ENCODE results near the gene CDC7.
A peak's percentile ranks its signal among the peaks of the same experiment; 100 is the strongest.
"Not testable (repeated sequence)": the region's sequence is repeated elsewhere in the genome, so short reads cannot be mapped to it uniquely, and the experiment has no call there.

CDC7 gene
- total RNA-seq = 9.4 to 16.6 reads per million in 2 donors

GRCh38 chr1:91500756-91501522, at the start of gene CDC7:
Gene CDC7, plus strand, starts transcription at chr1:91500851. Its CDS starts 866 bp downstream, at chr1:91501717.
- DNase-seq = peak; percentile 71

- no peak for DNase-seq
Measured at GRCh38 chr1:91454136-91454535, 46.5 kb upstream of the CDC7 start.

GRCh38 chr1:91455334-91455733, 45.3 kb upstream of the CDC7 start:
- no peak for DNase-seq

- no peak for DNase-seq
Measured at GRCh38 chr1:91455896-91456295, 44.8 kb upstream of the CDC7 start.

GRCh38 chr1:91465350-91465749, 35.3 kb upstream of the CDC7 start:
- not testable (repeated sequence) for DNase-seq

- no peak for DNase-seq
Measured at GRCh38 chr1:91476533-91477217, 24.0 kb upstream of the CDC7 start.

GRCh38 chr1:91487469-91487868, 13.2 kb upstream of the CDC7 start:
- no peak for DNase-seq

GRCh38 chr1:91490501-91490900, 10.2 kb upstream of the CDC7 start:
- no peak for DNase-seq

- DNase-seq = no peak
Measured at GRCh38 chr1:91498035-91498434, 2.6 kb upstream of the CDC7 start.

GRCh38 chr1:91498498-91499245, 2.0 kb upstream of the CDC7 start:
- DNase-seq = no peak

- no peak for DNase-seq
Measured at GRCh38 chr1:91499346-91499745, 1.3 kb upstream of the CDC7 start.

GRCh38 chr1:91499904-91500755, 521 bp upstream of the CDC7 start:
- no peak for DNase-seq

GRCh38 chr1:91501523-91501851, 836 bp downstream of the CDC7 start:
- no peak for DNase-seq

- no peak for DNase-seq
Measured at GRCh38 chr1:91501971-91502671, 1.5 kb downstream of the CDC7 start.

GRCh38 chr1:91502672-91503184, 2.1 kb downstream of the CDC7 start:
- no peak for DNase-seq

GRCh38 chr1:91503332-91503900, 2.8 kb downstream of the CDC7 start:
- no peak for DNase-seq

GRCh38 chr1:91503975-91504530, 3.4 kb downstream of the CDC7 start:
- DNase-seq = no peak

- DNase-seq = no peak
Measured at GRCh38 chr1:91505086-91505485, 4.4 kb downstream of the CDC7 start.

GRCh38 chr1:91506071-91506470, 5.4 kb downstream of the CDC7 start:
- DNase-seq = no peak

GRCh38 chr1:91507328-91507727, 6.7 kb downstream of the CDC7 start:
- no peak for DNase-seq

- no peak for DNase-seq
Measured at GRCh38 chr1:91510754-91511153, 10.1 kb downstream of the CDC7 start.

Measured in T-helper 9 cell (primary cell).